BJ (cell line): Measurements from ENCODE around the gene BNC1. TPM values are rescaled to one million over a fixed set of nuclear protein-coding genes. Genes with fewer than 3 reads are reported as not detected.

Source experiments
- CTCF ChIA-PET: fragments of 350-600 bp; formaldehyde crosslinking; extraction: SDS; loops from one replicate; lab custom pipeline; 2021; ENCODE audit warnings: antibody characterized with exemption, inconsistent platforms; lab: Yijun Ruan, JAX
- POLR2A ChIA-PET: fragments of 300-600 bp; sonication (Branson Sonifier 250); formaldehyde crosslinking; extraction: SDS; loops from one replicate; lab custom pipeline; 2021; ENCODE audit warnings: antibody characterized with exemption; lab: Charles Lee
- DNase-seq: peaks from one replicate; pipeline ENCODE4 v3.0.0-alpha.2; 2011; ENCODE audit warnings: low read depth
- H3K27me3 ChIP-seq: 2 replicates; pipeline ENCODE4 v1.6.0; 2011; ENCODE audit warnings: low read length; ENCODE audit not compliant: control insufficient read depth, insufficient read depth
- H3K36me3 ChIP-seq: 2 replicates; pipeline ENCODE4 v1.5.1; 2011; ENCODE audit warnings: low read length; ENCODE audit not compliant: control insufficient read depth, insufficient read depth
- H3K4me3 ChIP-seq: 2 replicates; pipeline ENCODE4 v1.5.1; 2011; ENCODE audit warnings: low read depth, mild to moderate bottlenecking, control low read depth, low read length
- CTCF ChIP-seq: IDR thresholded peaks from 2 replicates; pipeline ENCODE4 v1.5.1; 2011; ENCODE audit warnings: low read depth, mild to moderate bottlenecking, control low read depth, inconsistent platforms, low read length, moderate library complexity; ENCODE audit not compliant: insufficient read depth
- polyA plus RNA-seq: library from polyadenylated mRNA; depleted of rRNA; stranded (reverse); fragments of >200 nt; gene quantifications from 2 replicates; pipeline ENCODE4 v1.2.3, GENCODE V29; 2011

Gene BNC1
- polyA plus RNA-seq, 1 experiment: 1.4 TPM

- no peak overlapping the region for H3K4me3 ChIP-seq
- no peaks in the 10 kb centered on the region for H3K27me3 ChIP-seq
- POLR2A ChIA-PET: no interaction called here
- no peaks in the 10 kb centered on the region for H3K36me3 ChIP-seq
- no peak for TF ChIP-seq CTCF
- DNase-seq: no peak
- CTCF ChIA-PET: interaction anchor here (1.4 kb wide), 1 partner anchor 10 kb away, joined by 4 read pairs; no protein-coding TSS in a partner anchor
Measured at GRCh38 chr15:83322061-83322460, 37.6 kb upstream of the BNC1 start.

- H3K36me3 ChIP-seq: no peaks in the 10 kb centered on the region
- TF ChIP-seq CTCF: no peak
- ChIA-PET POLR2A (no interaction called here), CTCF (no interaction called here)
- DNase-seq: no peak
- no peak overlapping the region for H3K4me3 ChIP-seq
- H3K27me3 ChIP-seq: no peaks in the 10 kb centered on the region
Measured at GRCh38 chr15:83320844-83321243, 36.4 kb upstream of the BNC1 start.

- Histone ChIP-seq H3K27me3 (no peaks in the 10 kb centered on the region), H3K36me3 (no peaks in the 10 kb centered on the region), H3K4me3 (no peak overlapping the region)
- CTCF ChIA-PET: no interaction called here
- TF ChIP-seq CTCF: no peak
- DNase-seq: no peak
- POLR2A ChIA-PET: no interaction called here
Measured at GRCh38 chr15:83320404-83320803, 35.9 kb upstream of the BNC1 start.

- H3K4me3 ChIP-seq: no peak overlapping the region
- ChIA-PET CTCF (no interaction called here), POLR2A (no interaction called here)
- H3K36me3 ChIP-seq: no peaks in the 10 kb centered on the region
- H3K27me3 ChIP-seq: no peaks in the 10 kb centered on the region
- no peak for TF ChIP-seq CTCF
- no peak for DNase-seq
Measured at GRCh38 chr15:83319771-83320170, 35.3 kb upstream of the BNC1 start.

GRCh38 chr15:83318861-83319415 lies 34.5 kb upstream of the BNC1 start:
- TF ChIP-seq CTCF: no peak
- ChIA-PET POLR2A (no interaction called here), CTCF (interaction anchor here (0.7 kb wide), 1 partner anchor 12 kb away, joined by 3 read pairs; no protein-coding TSS in a partner anchor)
- Histone ChIP-seq H3K27me3 (no peaks in the 10 kb centered on the region), H3K4me3 (no peak overlapping the region), H3K36me3 (no peaks in the 10 kb centered on the region)
- DNase-seq: no peak
